Heart left ventricle (tissue), 16 donors: ENCODE measurements around the gene LRP1B. TPM values are rescaled to one million over a fixed set of nuclear protein-coding genes. Genes with fewer than 3 reads are reported as not detected.

Experiments
- ATAC-seq, 4 donors: fragments of 200-7000 bp; cut with Tn5 transposase; one replicate each; pipeline ENCODE4 v1.9.1; 2020 to 2022; ENCODE audit warnings: moderate library complexity in 4 of 4, mild to moderate bottlenecking in 3 of 4, moderate number of reproducible peaks in 1 of 4
- DNase-seq, 5 donors: peaks; one replicate each; pipeline ENCODE4 v3.0.0-alpha.2; 2020
- H3K27ac ChIP-seq, 12 donors: fragments of 200-600 bp; sonication (generic) in 4 of 12; one replicate each; pipeline versions ENCODE4 v1.5.0 to v1.8.0; 2016 to 2022; ENCODE audit warnings: mild to moderate bottlenecking in 2 of 12
- H3K27me3 ChIP-seq, 9 donors: fragments of 200-600 bp; sonication (generic) in 2 of 9; one replicate each; pipeline versions ENCODE4 v1.5.1 to v1.8.0; 2016 to 2022; ENCODE audit warnings: mild to moderate bottlenecking in 3 of 9
- H3K36me3 ChIP-seq, 9 donors: fragments of 200-600 bp; sonication (generic) in 2 of 9; one replicate each; pipeline versions ENCODE4 v1.5.0 to v1.8.0; 2018 to 2022; ENCODE audit warnings: mild to moderate bottlenecking in 2 of 9
- H3K4me1 ChIP-seq, 12 donors: fragments of 200-600 bp; sonication (generic) in 4 of 12; one replicate each; pipeline versions ENCODE4 v1.5.0 to v1.8.0; 2016 to 2022; ENCODE audit warnings: mild to moderate bottlenecking in 3 of 12
- H3K4me3 ChIP-seq, 12 donors: fragments of 200-600 bp; sonication (generic) in 4 of 12; one replicate each; pipeline versions ENCODE4 v1.5.0 to v1.8.0; 2017 to 2022; ENCODE audit warnings: mild to moderate bottlenecking in 9 of 12, moderate library complexity in 4 of 12
- H3K9me3 ChIP-seq, 12 donors: fragments of 200-600 bp; sonication (generic) in 4 of 12; one replicate each; pipeline versions ENCODE4 v1.5.0 to v1.8.0; 2016 to 2022; ENCODE audit warnings: mild to moderate bottlenecking in 1 of 12
- CTCF ChIP-seq, 12 donors: fragments of 200-600 bp; sonication (generic) in 4 of 12; IDR thresholded peaks; one replicate each; pipeline versions ENCODE4 v1.5.0 to v1.8.0; 2018 to 2022; ENCODE audit warnings: antibody characterized with exemption in 12 of 12, mild to moderate bottlenecking in 5 of 12
- POLR2A ChIP-seq, 2 donors: fragments of 450-650 bp; IDR thresholded peaks; one replicate each; pipeline ENCODE4 v1.6.1; 2017; ENCODE audit warnings: antibody characterized with exemption in 2 of 2, mild to moderate bottlenecking in 2 of 2, moderate library complexity in 2 of 2
- WGBS, 4 donors: extraction: QIAGEN DNeasy Blood & Tissue Kit in 2 of 4; methylation state at CpG; one replicate each; pipeline versions ENCODE4 v1.1.5 to v1.1.7; 2013 to 2018; 5-methylcytosine and 5-hydroxymethylcytosine counted together
- intact Hi-C, 10 donors: fragments of 100-400 bp; cut with DNase I; formaldehyde crosslinking; loops; one replicate each; pipeline versions ENCODE4 v1.11.1 to v1.14.2; 2022
- polyA plus RNA-seq, 2 donors: library from polyadenylated mRNA; stranded (reverse); fragments of 200-250 nt; gene quantifications; one replicate each; pipeline ENCODE4 v1.2.3, GENCODE V29; 2013
- total RNA-seq, 9 donors: library from RNA; depleted of rRNA in 2 of 9; stranded (reverse); fragments of >200 nt in 2 of 9; fragmentation: NEBNext Ultra II Directional in 3 of 9; extraction: Animal tissue kit (Norgen Biotek cat#: 25700) in 3 of 9; gene quantifications; one replicate each; pipeline versions ENCODE4 v1.1.0 to v1.2.4, GENCODE V29; 2016 to 2023
- donor health status: ischemic (EF 13 %, LVEDD 7.1; RV severe dilation, severe dysfunction).
- donor health status: healthy with polysubstance abuse.
- donor health status: DM: no; HTN: yes; CAD: no.
- donor health status: DM: no; HTN: no; CAD: no.
- donor health status: ischemic (EF 25% LVEDD 6.9; RV normal size, moderate dysfunction).
- donor health status: ischemic (EF 25% LVEDD 5.7; RV mildly dilated, moderate dysfunction).
- donor health status: healthy.
- donor health status: DM: yes; HTN: yes; CAD: no.
- donor health status: ischemic (EF 35%, LVEDD 5.7; RV mildly dilated, moderate dysfunction).
- donor health status: nonischemic (EF 11% LVEDD 7.7; RV severe dilation, severe dysfunction).
- donor health status: DM: yes; HTN: yes; CAD: no.
- donor health status: PGD.
- donor health status: ischemic (EF 29% LVEDD 5.4; RV normal size, mild dysfunction).
- donor health status: nonischemic (EF 23%, LVEDD 6.1; RV moderate dilation, normal function).

LRP1B gene
- total and polyA plus RNA-seq, 11 donors = 0.01 to 0.19 (median 0.11) TPM; not detected in 2

GRCh38 chr2:141062031-141062430, 1068.8 kb downstream of the LRP1B start:
- Histone ChIP-seq H3K27me3 (no peaks in the 10 kb centered on the region), H3K27ac (no peak overlapping the region), H3K4me3 (no peak overlapping the region), H3K4me1 (peaks cover 0 to 7% (median 0%) of the 10 kb centered on the region in 12 donors), H3K9me3 (peaks cover 0 to 2% (median 0%) of the 10 kb centered on the region in 12 donors), H3K36me3 (no peaks in the 10 kb centered on the region)
- TF ChIP-seq CTCF (IDR thresholded peaks at IDR 0.05) (no peak), POLR2A (IDR thresholded peaks at IDR 0.05) (no peak)
- WGBS, 4 donors = 68 to 72% (median 70%) methylated on average over 4 of the region's 4 CpGs
- DNase-seq (no peak), ATAC-seq (no peak)
- intact Hi-C loops = no loop called here

DNA sequence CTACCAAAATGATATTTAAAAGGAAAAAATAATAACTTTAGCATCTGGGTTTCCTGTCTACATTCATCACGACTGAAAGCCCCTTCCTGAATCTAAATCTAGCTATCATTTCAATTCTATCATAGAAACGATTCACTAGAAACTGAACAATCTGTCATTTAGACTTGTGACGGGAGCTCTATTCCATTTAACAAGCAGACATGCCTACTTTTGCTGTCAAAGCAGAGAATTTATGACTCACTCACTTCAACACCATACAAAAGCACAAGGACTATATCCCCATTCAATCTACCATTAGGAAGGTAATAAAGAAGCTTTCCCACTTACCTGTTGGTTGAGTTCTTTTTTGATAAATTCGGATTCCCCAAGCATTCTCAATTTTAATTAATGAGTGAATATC, 1072.3 kb downstream of the LRP1B start:
- TF ChIP-seq POLR2A (IDR thresholded peaks at IDR 0.05) = no peak
- no peak for TF ChIP-seq CTCF (IDR thresholded peaks at IDR 0.05)
- 60 to 61% (median 61%) methylated on average over 4 of the region's 4 CpGs for WGBS, 4 donors
- Histone ChIP-seq H3K27ac (no peak overlapping the region), H3K36me3 (no peaks in the 10 kb centered on the region), H3K4me1 (peaks cover 0 to 7% (median 0%) of the 10 kb centered on the region in 12 donors), H3K9me3 (peaks cover 0 to 6% (median 0%) of the 10 kb centered on the region in 12 donors), H3K27me3 (no peaks in the 10 kb centered on the region), H3K4me3 (no peak overlapping the region)
- ATAC-seq (no peak), DNase-seq (no peak)
- intact Hi-C loops = no loop called here

GRCh38 chr2:141055531-141055930, 1075.3 kb downstream of the LRP1B start:
- Histone ChIP-seq H3K36me3 (no peaks in the 10 kb centered on the region), H3K27ac (no peak overlapping the region), H3K4me1 (no peaks in the 10 kb centered on the region), H3K4me3 (no peak overlapping the region), H3K9me3 (peaks cover 0 to 9% (median 0%) of the 10 kb centered on the region in 12 donors), H3K27me3 (no peaks in the 10 kb centered on the region)
- ATAC-seq = no peak
- DNase-seq = no peak
- no peak for TF ChIP-seq CTCF (IDR thresholded peaks at IDR 0.05)
- TF ChIP-seq POLR2A (IDR thresholded peaks at IDR 0.05) = no peak
- WGBS, 4 donors = 76 to 91% (median 90%) methylated on average over 1 of the region's 1 CpG
- intact Hi-C loops = no loop called here

- ATAC-seq (no peak), DNase-seq (no peak)
- H3K9me3 ChIP-seq = peaks cover 0 to 8% (median 0%) of the 10 kb centered on the region in 12 donors
- H3K36me3 ChIP-seq = no peaks in the 10 kb centered on the region
- intact Hi-C loops = no loop called here
- no peak for TF ChIP-seq POLR2A (IDR thresholded peaks at IDR 0.05)
- TF ChIP-seq CTCF (IDR thresholded peaks at IDR 0.05) = no peak
- H3K27me3 ChIP-seq = no peaks in the 10 kb centered on the region
- H3K4me1 ChIP-seq = no peaks in the 10 kb centered on the region
- 73 to 90% (median 80%) methylated on average over 6 of the region's 6 CpGs for WGBS, 4 donors
- H3K4me3 ChIP-seq = no peak overlapping the region
- H3K27ac ChIP-seq = no peak overlapping the region
Observed at GRCh38 chr2:141048951-141049350, 1081.9 kb downstream of the LRP1B start.
